Endothelial cell of umbilical vein (primary cell): ENCODE measurements around the gene WDR72.

Experiments
- CTCF ChIP-seq, 2 donors: IDR thresholded peaks; 1 replicate in 1 of 2; 2 replicates in 1 of 2; pipeline ENCODE4 v1.5.1; 2011; ENCODE audit warnings: low read length in 2 of 2, mild to moderate bottlenecking in 2 of 2, moderate library complexity in 2 of 2, control low read depth in 1 of 2, inconsistent platforms in 1 of 2, low read depth in 1 of 2; ENCODE audit not compliant: insufficient read depth in 1 of 2; ENCODE audit errors: extremely low read depth in 1 of 2
- EZH2 ChIP-seq: IDR thresholded peaks from 2 replicates; pipeline ENCODE4 v1.6.1; 2012; ENCODE audit warnings: borderline replicate concordance, low read depth, mild to moderate bottlenecking, moderate library complexity, low read length, inconsistent platforms; ENCODE audit not compliant: severe bottlenecking
- GATA2 ChIP-seq: IDR thresholded peaks from 2 replicates; pipeline ENCODE4 v1.7.0; 2011; ENCODE audit warnings: low read depth, mild to moderate bottlenecking, moderate library complexity, mixed read lengths, low read length; ENCODE audit not compliant: insufficient read length, insufficient read depth
- JUN ChIP-seq: IDR thresholded peaks from 2 replicates; pipeline ENCODE4 v1.6.1; 2011; ENCODE audit warnings: borderline replicate concordance, low read depth; ENCODE audit not compliant: insufficient read length, insufficient read depth
- MAX ChIP-seq: IDR thresholded peaks from 2 replicates; pipeline ENCODE4 v1.6.1; 2011; ENCODE audit not compliant: insufficient read depth, insufficient read length
- MYC ChIP-seq: IDR thresholded peaks from one replicate; pipeline ENCODE4 v1.6.1; 2011; ENCODE audit warnings: mild to moderate bottlenecking, low read depth, low read length
- POLR2A ChIP-seq: IDR thresholded peaks from 2 replicates; pipeline ENCODE4 v1.6.1; 2012; ENCODE audit warnings: low read depth, mild to moderate bottlenecking, control low read depth, low read length
- POLR2AphosphoS5 ChIP-seq: IDR thresholded peaks from 2 replicates; pipeline ENCODE4 v1.6.1; 2012; ENCODE audit warnings: low read depth, mild to moderate bottlenecking, control low read depth, low read length, moderate library complexity; ENCODE audit not compliant: insufficient read depth

- TF ChIP-seq CTCF (IDR thresholded peaks at IDR 0.05; ENCODE audit: extremely low read depth in 1 of 2, insufficient read depth in 1 of 2, low read depth in 1 of 2, low read length in 2 of 2) (peak; percentile 16), MYC (no peak), EZH2 (no peak), POLR2AphosphoS5 (peak; percentile 84), POLR2A (peak; percentile 49), MAX (no peak), JUN (peak; percentile 97), GATA2 (peak; percentile 89)
Observed at GRCh38 chr15:53611145-53611920, 148.1 kb downstream of the WDR72 start.
